Measurements from ENCODE around the gene RSPO4. TPM values are rescaled to one million over a fixed set of nuclear protein-coding genes. Genes with fewer than 3 reads are reported as not detected.

RSPO4 gene
- total RNA-seq, 1 donor from 2014 or later, result not detected

Other genes starting within 250 kb of the RSPO4 start
- 0.23 TPM in 1 of 2 replicates, not detected in the other for gene SLC52A3, start 233.8 kb downstream of the RSPO4 start, total RNA-seq
- 2.7 and 2.9 TPM in 2 replicates for gene FAM110A, start 168.6 kb downstream of the RSPO4 start, total RNA-seq
- not detected in 2 replicates for gene ANGPT4, start 86.0 kb downstream of the RSPO4 start, total RNA-seq
- gene PSMF1, start 116.3 kb upstream of the RSPO4 start, total RNA-seq, result 32.7 and 65.0 TPM in 2 replicates
- 0.34 and 0.60 TPM in 2 replicates for gene TMEM74B, start 182.7 kb upstream of the RSPO4 start, total RNA-seq
- gene C20orf202, start 201.1 kb upstream of the RSPO4 start, total RNA-seq, result not detected in 2 replicates
- not detected in 2 replicates for gene RAD21L1, start 223.7 kb upstream of the RSPO4 start, total RNA-seq